Neural cell (in vitro differentiated cells): ENCODE measurements around the gene SGTA. TPM values are rescaled to one million over a fixed set of nuclear protein-coding genes. Genes with fewer than 3 reads are reported as not detected.

Experiments used
- H2AFZ ChIP-seq: fragments of 200-600, 300-800 bp; sonication (generic), shearing (Covaris generic); 2 replicates; pipeline ENCODE4 v1.6.0; 2014; ENCODE audit warnings: low read depth, mild to moderate bottlenecking, antibody characterized with exemption, low read length, moderate library complexity
- H3F3A ChIP-seq: fragments of 200-600 bp; shearing (Covaris generic); 2 replicates; pipeline ENCODE4 v1.6.1; 2016; ENCODE audit warnings: mild to moderate bottlenecking, moderate library complexity, mixed read lengths, antibody characterized with exemption, low read length; ENCODE audit not compliant: insufficient read depth, poor library complexity, severe bottlenecking
- H3K27ac ChIP-seq: fragments of 200-600, 300-800 bp; sonication (generic), shearing (Covaris generic); 2 replicates; pipeline ENCODE4 v1.5.1; 2014; ENCODE audit warnings: mild to moderate bottlenecking, low read length, moderate library complexity
- H3K27me3 ChIP-seq: fragments of 300-800, 200-600 bp; sonication (generic), shearing (Covaris generic); 2 replicates; pipeline ENCODE4 v1.6.0; 2014; ENCODE audit warnings: mild to moderate bottlenecking, low read depth, low read length, moderate library complexity; ENCODE audit not compliant: insufficient read depth
- H3K36me3 ChIP-seq: fragments of 300-800, 200-600 bp; sonication (generic), shearing (Covaris generic); 2 replicates; pipeline ENCODE4 v1.5.1; 2014; ENCODE audit warnings: mild to moderate bottlenecking, antibody characterized with exemption, low read length, moderate library complexity; ENCODE audit not compliant: insufficient read depth
- H3K4me2 ChIP-seq: fragments of 300-800, 200-600 bp; sonication (generic), shearing (Covaris generic); 2 replicates; pipeline ENCODE4 v1.6.0; 2014; ENCODE audit warnings: mild to moderate bottlenecking, low read length
- H3K4me3 ChIP-seq: fragments of 300-800, 200-600 bp; sonication (generic), shearing (Covaris generic); 2 replicates; pipeline ENCODE4 v1.5.1; 2014; ENCODE audit warnings: mild to moderate bottlenecking, low read length, moderate library complexity
- H3K79me2 ChIP-seq: fragments of 200-600 bp; shearing (Covaris generic); replicated peaks from 2 replicates; pipeline ENCODE4 v1.6.0; 2014; ENCODE audit warnings: mild to moderate bottlenecking, low read length, moderate library complexity; ENCODE audit not compliant: insufficient read depth
- H3K9ac ChIP-seq: fragments of 300-800, 200-600 bp; sonication (generic), shearing (Covaris generic); 2 replicates; pipeline ENCODE4 v1.6.1; 2016; ENCODE audit warnings: mild to moderate bottlenecking, low read length, mixed read lengths
- H3K9me2 ChIP-seq: fragments of 200-600 bp; shearing (Covaris generic); 2 replicates; pipeline ENCODE4 v1.6.1; 2016; ENCODE audit warnings: mild to moderate bottlenecking, low read length, mixed read lengths; ENCODE audit not compliant: insufficient read depth
- H3K9me3 ChIP-seq: fragments of 200-600, 300-800 bp; sonication (generic), shearing (Covaris generic); 2 replicates; pipeline ENCODE4 v1.6.1; 2016; ENCODE audit warnings: mild to moderate bottlenecking, mixed run types, low read length, moderate library complexity, mixed read lengths
- H4K20me1 ChIP-seq: fragments of 200-600 bp; shearing (Covaris generic); 2 replicates; pipeline ENCODE4 v1.6.1; 2016; ENCODE audit warnings: mild to moderate bottlenecking, mixed run types; ENCODE audit not compliant: insufficient read depth
- EP300 ChIP-seq: fragments of 450-650 bp; conservative IDR thresholded peaks from 2 replicates; pipeline ENCODE4 v1.6.1; 2014; ENCODE audit warnings: antibody characterized with exemption, mild to moderate bottlenecking, moderate library complexity; ENCODE audit not compliant: poor library complexity, severe bottlenecking
- EZH2 ChIP-seq: fragments of 200-600, 300-800 bp; shearing (Covaris generic), sonication (generic); IDR thresholded peaks from 2 replicates; pipeline ENCODE4 v1.6.1; 2014; ENCODE audit warnings: antibody characterized with exemption, low read length, borderline replicate concordance, mild to moderate bottlenecking; ENCODE audit not compliant: insufficient read depth, poor library complexity, severe bottlenecking
- MXI1 ChIP-seq: fragments of 450-650 bp; conservative IDR thresholded peaks from 2 replicates; pipeline ENCODE4 v1.6.1; 2014; ENCODE audit warnings: antibody characterized with exemption, mild to moderate bottlenecking; ENCODE audit not compliant: poor library complexity, severe bottlenecking
- POLR2AphosphoS5 ChIP-seq: IDR thresholded peaks from 2 replicates; pipeline ENCODE4 v1.6.1; 2012
- RAD21 ChIP-seq: fragments of 450-650 bp; conservative IDR thresholded peaks from 2 replicates; pipeline ENCODE4 v1.6.1; 2014; ENCODE audit warnings: antibody characterized with exemption, mild to moderate bottlenecking, moderate library complexity
- REST ChIP-seq: IDR thresholded peaks from 2 replicates; pipeline ENCODE4 v1.6.1; 2012; ENCODE audit warnings: borderline replicate concordance
- SMC3 ChIP-seq: fragments of 450-650 bp; conservative IDR thresholded peaks from 2 replicates; pipeline ENCODE4 v1.6.1; 2014; ENCODE audit warnings: antibody characterized with exemption, mild to moderate bottlenecking, moderate library complexity; ENCODE audit not compliant: poor library complexity
- TAF1 ChIP-seq: IDR thresholded peaks from 2 replicates; pipeline ENCODE4 v1.6.1; 2012; ENCODE audit warnings: low read depth
- polyA plus RNA-seq: library from polyadenylated mRNA; depleted of rRNA; stranded (reverse); fragments of >200 nt; gene quantifications from 2 replicates; pipeline ENCODE4 v1.2.3, GENCODE V29; 2014
- TF ChIP-seq, protein P1 (sequence below): fragments of 450-650 bp; IDR thresholded peaks from 2 replicates; pipeline ENCODE4 v1.5.1; 2014; ENCODE audit warnings: antibody characterized with exemption, mild to moderate bottlenecking, moderate library complexity; ENCODE audit not compliant: poor library complexity, severe bottlenecking

Gene SGTA
- polyA plus RNA-seq, 1 donor from 2014 or later, result 80.6 TPM

- no peaks in the 10 kb centered on the region for H3K27me3 ChIP-seq
- H3K9me2 ChIP-seq, result no peaks in the 10 kb centered on the region
- no peaks in the 10 kb centered on the region for H4K20me1 ChIP-seq
- H3K27ac ChIP-seq, result no peak overlapping the region
- H3K4me3 ChIP-seq, result no peak overlapping the region
- H3K9me3 ChIP-seq, result no peaks in the 10 kb centered on the region
- H3K79me2 ChIP-seq, result no peaks in the 10 kb centered on the region
- no peaks in the 10 kb centered on the region for H3F3A ChIP-seq
- H2AFZ ChIP-seq, result no peak overlapping the region
- TF ChIP-seq EZH2, result no peak
- no peak for TF ChIP-seq MXI1
- no peak for TF ChIP-seq POLR2AphosphoS5
- H3K9ac ChIP-seq, result no peak overlapping the region
- H3K36me3 ChIP-seq, result no peaks in the 10 kb centered on the region
- no peak overlapping the region for H3K4me2 ChIP-seq
Observed at GRCh38 chr19:2802826-2803225, 19.8 kb upstream of the SGTA start.

DNA sequence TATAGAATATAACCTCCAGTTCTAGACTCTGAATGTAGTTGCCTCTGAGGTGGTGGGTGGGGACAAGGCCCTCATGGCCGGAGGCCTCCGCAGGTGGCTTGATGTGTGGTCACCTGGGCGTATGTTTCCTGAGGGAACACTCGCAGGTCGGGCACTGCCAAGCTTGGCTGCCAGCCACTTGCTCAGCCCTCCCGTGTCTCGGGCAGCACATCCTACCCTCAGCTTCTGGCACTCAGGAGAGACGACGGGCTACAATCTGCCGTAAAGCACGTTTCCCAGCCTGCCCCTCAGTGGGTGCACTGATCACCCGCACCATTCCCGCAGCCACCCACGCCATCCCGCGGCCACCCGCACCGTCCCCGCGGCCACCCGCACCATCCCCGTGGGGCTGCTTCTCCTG is 17.4 kb upstream of the SGTA start:
- no peak overlapping the region for H3K4me2 ChIP-seq
- no peaks in the 10 kb centered on the region for H3F3A ChIP-seq
- H3K27ac ChIP-seq, result no peak overlapping the region
- TF ChIP-seq MXI1, result no peak
- TF ChIP-seq REST, result no peak
- TF ChIP-seq POLR2AphosphoS5, result no peak
- no peak for TF ChIP-seq RAD21
- no peak for TF ChIP-seq SMC3
- TF ChIP-seq, protein P1, sequence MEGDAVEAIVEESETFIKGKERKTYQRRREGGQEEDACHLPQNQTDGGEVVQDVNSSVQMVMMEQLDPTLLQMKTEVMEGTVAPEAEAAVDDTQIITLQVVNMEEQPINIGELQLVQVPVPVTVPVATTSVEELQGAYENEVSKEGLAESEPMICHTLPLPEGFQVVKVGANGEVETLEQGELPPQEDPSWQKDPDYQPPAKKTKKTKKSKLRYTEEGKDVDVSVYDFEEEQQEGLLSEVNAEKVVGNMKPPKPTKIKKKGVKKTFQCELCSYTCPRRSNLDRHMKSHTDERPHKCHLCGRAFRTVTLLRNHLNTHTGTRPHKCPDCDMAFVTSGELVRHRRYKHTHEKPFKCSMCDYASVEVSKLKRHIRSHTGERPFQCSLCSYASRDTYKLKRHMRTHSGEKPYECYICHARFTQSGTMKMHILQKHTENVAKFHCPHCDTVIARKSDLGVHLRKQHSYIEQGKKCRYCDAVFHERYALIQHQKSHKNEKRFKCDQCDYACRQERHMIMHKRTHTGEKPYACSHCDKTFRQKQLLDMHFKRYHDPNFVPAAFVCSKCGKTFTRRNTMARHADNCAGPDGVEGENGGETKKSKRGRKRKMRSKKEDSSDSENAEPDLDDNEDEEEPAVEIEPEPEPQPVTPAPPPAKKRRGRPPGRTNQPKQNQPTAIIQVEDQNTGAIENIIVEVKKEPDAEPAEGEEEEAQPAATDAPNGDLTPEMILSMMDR, result no peak
- no peak for TF ChIP-seq EZH2
- no peak for TF ChIP-seq EP300
- no peak for TF ChIP-seq TAF1
- no peaks in the 10 kb centered on the region for H4K20me1 ChIP-seq
- H3K9me2 ChIP-seq, result no peaks in the 10 kb centered on the region
- H3K27me3 ChIP-seq, result no peaks in the 10 kb centered on the region
- no peaks in the 10 kb centered on the region for H3K79me2 ChIP-seq
- no peak overlapping the region for H2AFZ ChIP-seq
- no peak overlapping the region for H3K9ac ChIP-seq
- no peak overlapping the region for H3K4me3 ChIP-seq
- H3K36me3 ChIP-seq, result no peaks in the 10 kb centered on the region
- H3K9me3 ChIP-seq, result no peaks in the 10 kb centered on the region
